ENCODE data around the gene CAMK2D. TPM values are rescaled to one million over a fixed set of nuclear protein-coding genes. Genes with fewer than 3 reads are reported as not detected.

Gene CAMK2D
- total and polyA plus RNA-seq, 2 donors from 2014 or later = 9.1 to 34.7 TPM

GRCh38 chr4:113596396-113596795, 165.1 kb downstream of the CAMK2D start:
- Histone ChIP-seq H3K27me3 (ENCODE audit: control insufficient read depth, insufficient read depth, low read length) (no peaks in the 10 kb centered on the region), H3K4me1 (ENCODE audit: control insufficient read depth in 2 of 3, insufficient read depth in 2 of 3, low read depth in 1 of 3, low read length in 3 of 3) (no peaks in the 10 kb centered on the region), H3K36me3 (ENCODE audit: control insufficient read depth in 2 of 3, insufficient read depth in 3 of 3, low read length in 3 of 3) (no peaks in the 10 kb centered on the region), H3K9ac (ENCODE audit: low read length in 3 of 3) (no peak overlapping the region), H3K4me3 (ENCODE audit: low read length in 3 of 3) (no peak overlapping the region), H3K9me3 (ENCODE audit: control insufficient read depth in 2 of 3, insufficient read depth in 1 of 3, low read length in 3 of 3) (no peaks in the 10 kb centered on the region), H3K27ac (ENCODE audit: low read depth in 2 of 2, low read length in 2 of 2) (no peak overlapping the region)
- FAIRE-seq (no peak), DNase-seq (no peak)
- intact Hi-C loops (cut with DNase I) = no loop called here
- TF ChIP-seq CTCF (IDR thresholded peaks at IDR 0.05; ENCODE audit: borderline replicate concordance, extremely low read depth, insufficient read depth) = no peak

- FAIRE-seq (no peak), DNase-seq (no peak)
- Histone ChIP-seq H3K9me3 (ENCODE audit: control insufficient read depth in 2 of 3, insufficient read depth in 1 of 3, low read length in 3 of 3) (no peaks in the 10 kb centered on the region), H3K9ac (ENCODE audit: low read length in 3 of 3) (no peak overlapping the region), H3K27me3 (ENCODE audit: control insufficient read depth, insufficient read depth, low read length) (no peaks in the 10 kb centered on the region), H3K4me1 (ENCODE audit: control insufficient read depth in 2 of 3, insufficient read depth in 2 of 3, low read depth in 1 of 3, low read length in 3 of 3) (no peaks in the 10 kb centered on the region), H3K27ac (ENCODE audit: low read depth in 2 of 2, low read length in 2 of 2) (no peak overlapping the region), H3K36me3 (ENCODE audit: control insufficient read depth in 2 of 3, insufficient read depth in 3 of 3, low read length in 3 of 3) (no peaks in the 10 kb centered on the region), H3K4me3 (ENCODE audit: low read length in 3 of 3) (no peak overlapping the region)
- TF ChIP-seq CTCF (IDR thresholded peaks at IDR 0.05; ENCODE audit: borderline replicate concordance, extremely low read depth, insufficient read depth) = no peak
- intact Hi-C loops (cut with DNase I) = no loop called here
Measured at GRCh38 chr4:113594231-113594556, 167.3 kb downstream of the CAMK2D start.

- H3K36me3 ChIP-seq (ENCODE audit: control insufficient read depth in 2 of 3, insufficient read depth in 3 of 3, low read length in 3 of 3) = no peaks in the 10 kb centered on the region
- no peak for DNase-seq
- H3K9me3 ChIP-seq (ENCODE audit: control insufficient read depth in 2 of 3, insufficient read depth in 1 of 3, low read length in 3 of 3) = no peaks in the 10 kb centered on the region
- no peak for TF ChIP-seq CTCF (IDR thresholded peaks at IDR 0.05; ENCODE audit: borderline replicate concordance, extremely low read depth, insufficient read depth)
- no peak overlapping the region for H3K9ac ChIP-seq (ENCODE audit: low read length in 3 of 3)
- no peak overlapping the region for H3K4me3 ChIP-seq (ENCODE audit: low read length in 3 of 3)
- no peak overlapping the region for H3K27ac ChIP-seq (ENCODE audit: low read depth in 2 of 2, low read length in 2 of 2)
- no peaks in the 10 kb centered on the region for H3K27me3 ChIP-seq (ENCODE audit: control insufficient read depth, insufficient read depth, low read length)
- no peak for FAIRE-seq
- H3K4me1 ChIP-seq (ENCODE audit: control insufficient read depth in 2 of 3, insufficient read depth in 2 of 3, low read depth in 1 of 3, low read length in 3 of 3) = no peaks in the 10 kb centered on the region
- intact Hi-C loops (cut with DNase I) = no loop called here
Measured at GRCh38 chr4:113593400-113594230, 167.9 kb downstream of the CAMK2D start.
